Panc1 (cell line): Measurements from ENCODE around the gene LINGO1. TPM values are rescaled to one million over a fixed set of nuclear protein-coding genes. Genes with fewer than 3 reads are reported as not detected.

Experiments
- ATAC-seq: fragments of 200-7000 bp; cut with Tn5 transposase; 2 replicates; pipeline ENCODE4 v1.9.1; 2020; ENCODE audit warnings: mild to moderate bottlenecking, moderate library complexity
- BruUV-seq: library from RNA; stranded (reverse); fragments of 400-500 nt; replicated peaks from 2 replicates; lab custom pipeline; 2021; lab: Mats Ljungman, UMichigan
- CTCF ChIA-PET: fragments of 300-600 bp; sonication (Branson Sonifier 250); formaldehyde crosslinking; loops from one replicate; lab custom pipeline; 2022; ENCODE audit warnings: antibody characterized with exemption; lab: Charles Lee
- POLR2A ChIA-PET: fragments of 300-600 bp; sonication (Branson Sonifier 250); formaldehyde crosslinking; loops from one replicate; lab custom pipeline; 2022; ENCODE audit warnings: antibody characterized with exemption; lab: Charles Lee
- DNase-seq: peaks from one replicate; pipeline ENCODE4 v3.0.0-alpha.2; 2010; ENCODE audit warnings: low read depth, low spot score
- H3K27ac ChIP-seq: 2 replicates; pipeline ENCODE4 v1.5.1; 2011; ENCODE audit warnings: mild to moderate bottlenecking, low read length, inconsistent platforms
- H3K27me3 ChIP-seq: fragments of 200-500 bp; sonication (Bioruptor generic); 2 replicates; pipeline ENCODE4 v1.6.0; 2014; ENCODE audit warnings: low read length, inconsistent platforms; ENCODE audit not compliant: control insufficient read depth, insufficient read depth
- H3K36me3 ChIP-seq: fragments of 200-500 bp; sonication (Bioruptor generic); 2 replicates; pipeline ENCODE4 v1.5.1; 2014; ENCODE audit warnings: inconsistent platforms, mild to moderate bottlenecking, low read length, moderate library complexity; ENCODE audit not compliant: control insufficient read depth, insufficient read depth
- H3K4me1 ChIP-seq: 2 replicates; pipeline ENCODE4 v1.5.1; 2011; ENCODE audit warnings: inconsistent platforms, mild to moderate bottlenecking, low read length, moderate library complexity; ENCODE audit not compliant: control insufficient read depth, insufficient read depth
- H3K4me3 ChIP-seq, 2 experiments: 2 replicates each; pipeline ENCODE4 v1.5.1; 2011 to 2012; ENCODE audit warnings: low read depth in 2 of 2, low read length in 2 of 2, mild to moderate bottlenecking in 2 of 2, inconsistent platforms in 1 of 2, moderate library complexity in 1 of 2
- H3K9me3 ChIP-seq: fragments of 200-500 bp; sonication (Bioruptor generic); 2 replicates; pipeline ENCODE4 v1.5.1; 2014; ENCODE audit warnings: low read depth, mild to moderate bottlenecking, inconsistent platforms, low read length, moderate library complexity; ENCODE audit not compliant: control insufficient read depth, insufficient read depth
- POLR2AphosphoS5 ChIP-seq: IDR thresholded peaks from 2 replicates; pipeline ENCODE4 v1.6.1; 2012; ENCODE audit warnings: mild to moderate bottlenecking, low read depth, low read length, moderate library complexity
- SIN3A ChIP-seq: IDR thresholded peaks from 2 replicates; pipeline ENCODE4 v1.6.1; 2012; ENCODE audit warnings: low read depth, mild to moderate bottlenecking, low read length, moderate library complexity, borderline replicate concordance; ENCODE audit not compliant: insufficient read depth
- TCF7L2 ChIP-seq: IDR thresholded peaks from 2 replicates; pipeline ENCODE4 v1.6.1; 2011; ENCODE audit warnings: mild to moderate bottlenecking, low read depth, low read length, inconsistent platforms
- in situ Hi-C: cut with HindIII; loops from 2 replicates; pipeline ENCODE4 v1.10.0; 2016; ENCODE audit warnings: low sequenced_read_pairs, low pct_unique_long_range_greater_than_20kb
- intact Hi-C: fragments of 100-400 bp; cut with micrococcal nuclease; formaldehyde crosslinking; loops from one replicate; pipeline ENCODE4 v1.10.0; 2022; ENCODE audit not compliant: unreplicated experiment
- total RNA-seq: library from RNA; stranded (reverse); gene quantifications from one replicate; pipeline ENCODE4 v1.2.1, GENCODE V29; 2021; ENCODE audit not compliant: unreplicated experiment
- TF ChIP-seq, protein P1 (sequence below): fragments of 450-650 bp; IDR thresholded peaks from 2 replicates; pipeline ENCODE4 v1.5.1; 2017; ENCODE audit warnings: mild to moderate bottlenecking
- TF ChIP-seq, protein P2 (sequence below), 2 experiments: IDR thresholded peaks; 2 replicates each; pipeline ENCODE4 v1.6.1; 2011 to 2012; ENCODE audit warnings: low read depth in 2 of 2, control low read depth in 1 of 2, low read length in 1 of 2, mild to moderate bottlenecking in 1 of 2, moderate library complexity in 1 of 2; ENCODE audit not compliant: insufficient read depth in 1 of 2

Gene LINGO1
- total RNA-seq, 1 experiment from 2014 or later = 18.2 TPM

DNA sequence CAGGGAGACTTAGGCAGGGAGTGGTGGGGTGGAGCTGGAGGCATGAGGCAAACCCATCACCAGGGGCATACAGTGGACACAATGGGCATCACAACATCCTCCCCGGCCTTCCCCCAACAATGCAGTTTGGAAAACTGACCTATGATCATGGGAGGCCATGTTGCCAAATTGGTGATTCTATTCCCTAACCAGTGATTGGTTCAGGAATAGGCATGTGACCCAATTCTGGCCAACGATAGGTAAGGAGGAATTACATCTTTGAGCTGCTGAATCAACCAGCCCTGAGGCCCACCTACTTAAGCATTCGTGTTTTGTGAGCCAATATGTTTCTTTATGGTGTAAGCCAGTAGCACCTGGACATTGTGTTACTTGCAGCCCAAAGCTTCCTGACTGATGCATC is 40.0 kb downstream of the LINGO1 start:
- no peak for ATAC-seq
- Histone ChIP-seq H3K4me1 (peaks cover 9% of the 10 kb centered on the region; the same call in 1 of the 2 replicates), H3K27me3 (no peaks in the 10 kb centered on the region), H3K36me3 (no peaks in the 10 kb centered on the region), H3K9me3 (no peaks in the 10 kb centered on the region), H3K27ac (no peak overlapping the region), H3K4me3 (no peak overlapping the region)
- intact Hi-C loops (no loop called here), in situ Hi-C loops (no loop called here)
- CTCF ChIA-PET = no interaction called here
- no TSS peak for BruUV-seq
- POLR2A ChIA-PET = no interaction called here
- TF ChIP-seq, protein P1, sequence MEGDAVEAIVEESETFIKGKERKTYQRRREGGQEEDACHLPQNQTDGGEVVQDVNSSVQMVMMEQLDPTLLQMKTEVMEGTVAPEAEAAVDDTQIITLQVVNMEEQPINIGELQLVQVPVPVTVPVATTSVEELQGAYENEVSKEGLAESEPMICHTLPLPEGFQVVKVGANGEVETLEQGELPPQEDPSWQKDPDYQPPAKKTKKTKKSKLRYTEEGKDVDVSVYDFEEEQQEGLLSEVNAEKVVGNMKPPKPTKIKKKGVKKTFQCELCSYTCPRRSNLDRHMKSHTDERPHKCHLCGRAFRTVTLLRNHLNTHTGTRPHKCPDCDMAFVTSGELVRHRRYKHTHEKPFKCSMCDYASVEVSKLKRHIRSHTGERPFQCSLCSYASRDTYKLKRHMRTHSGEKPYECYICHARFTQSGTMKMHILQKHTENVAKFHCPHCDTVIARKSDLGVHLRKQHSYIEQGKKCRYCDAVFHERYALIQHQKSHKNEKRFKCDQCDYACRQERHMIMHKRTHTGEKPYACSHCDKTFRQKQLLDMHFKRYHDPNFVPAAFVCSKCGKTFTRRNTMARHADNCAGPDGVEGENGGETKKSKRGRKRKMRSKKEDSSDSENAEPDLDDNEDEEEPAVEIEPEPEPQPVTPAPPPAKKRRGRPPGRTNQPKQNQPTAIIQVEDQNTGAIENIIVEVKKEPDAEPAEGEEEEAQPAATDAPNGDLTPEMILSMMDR = no peak
- TF ChIP-seq TCF7L2 (no peak), SIN3A (no peak), POLR2AphosphoS5 (no peak)
- TF ChIP-seq, protein P2, sequence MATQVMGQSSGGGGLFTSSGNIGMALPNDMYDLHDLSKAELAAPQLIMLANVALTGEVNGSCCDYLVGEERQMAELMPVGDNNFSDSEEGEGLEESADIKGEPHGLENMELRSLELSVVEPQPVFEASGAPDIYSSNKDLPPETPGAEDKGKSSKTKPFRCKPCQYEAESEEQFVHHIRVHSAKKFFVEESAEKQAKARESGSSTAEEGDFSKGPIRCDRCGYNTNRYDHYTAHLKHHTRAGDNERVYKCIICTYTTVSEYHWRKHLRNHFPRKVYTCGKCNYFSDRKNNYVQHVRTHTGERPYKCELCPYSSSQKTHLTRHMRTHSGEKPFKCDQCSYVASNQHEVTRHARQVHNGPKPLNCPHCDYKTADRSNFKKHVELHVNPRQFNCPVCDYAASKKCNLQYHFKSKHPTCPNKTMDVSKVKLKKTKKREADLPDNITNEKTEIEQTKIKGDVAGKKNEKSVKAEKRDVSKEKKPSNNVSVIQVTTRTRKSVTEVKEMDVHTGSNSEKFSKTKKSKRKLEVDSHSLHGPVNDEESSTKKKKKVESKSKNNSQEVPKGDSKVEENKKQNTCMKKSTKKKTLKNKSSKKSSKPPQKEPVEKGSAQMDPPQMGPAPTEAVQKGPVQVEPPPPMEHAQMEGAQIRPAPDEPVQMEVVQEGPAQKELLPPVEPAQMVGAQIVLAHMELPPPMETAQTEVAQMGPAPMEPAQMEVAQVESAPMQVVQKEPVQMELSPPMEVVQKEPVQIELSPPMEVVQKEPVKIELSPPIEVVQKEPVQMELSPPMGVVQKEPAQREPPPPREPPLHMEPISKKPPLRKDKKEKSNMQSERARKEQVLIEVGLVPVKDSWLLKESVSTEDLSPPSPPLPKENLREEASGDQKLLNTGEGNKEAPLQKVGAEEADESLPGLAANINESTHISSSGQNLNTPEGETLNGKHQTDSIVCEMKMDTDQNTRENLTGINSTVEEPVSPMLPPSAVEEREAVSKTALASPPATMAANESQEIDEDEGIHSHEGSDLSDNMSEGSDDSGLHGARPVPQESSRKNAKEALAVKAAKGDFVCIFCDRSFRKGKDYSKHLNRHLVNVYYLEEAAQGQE (IDR thresholded peaks at IDR 0.05; ENCODE audit: insufficient read depth in 1 of 2, low read depth in 2 of 2, low read length in 1 of 2) = no peak
- no peak for DNase-seq

DNA sequence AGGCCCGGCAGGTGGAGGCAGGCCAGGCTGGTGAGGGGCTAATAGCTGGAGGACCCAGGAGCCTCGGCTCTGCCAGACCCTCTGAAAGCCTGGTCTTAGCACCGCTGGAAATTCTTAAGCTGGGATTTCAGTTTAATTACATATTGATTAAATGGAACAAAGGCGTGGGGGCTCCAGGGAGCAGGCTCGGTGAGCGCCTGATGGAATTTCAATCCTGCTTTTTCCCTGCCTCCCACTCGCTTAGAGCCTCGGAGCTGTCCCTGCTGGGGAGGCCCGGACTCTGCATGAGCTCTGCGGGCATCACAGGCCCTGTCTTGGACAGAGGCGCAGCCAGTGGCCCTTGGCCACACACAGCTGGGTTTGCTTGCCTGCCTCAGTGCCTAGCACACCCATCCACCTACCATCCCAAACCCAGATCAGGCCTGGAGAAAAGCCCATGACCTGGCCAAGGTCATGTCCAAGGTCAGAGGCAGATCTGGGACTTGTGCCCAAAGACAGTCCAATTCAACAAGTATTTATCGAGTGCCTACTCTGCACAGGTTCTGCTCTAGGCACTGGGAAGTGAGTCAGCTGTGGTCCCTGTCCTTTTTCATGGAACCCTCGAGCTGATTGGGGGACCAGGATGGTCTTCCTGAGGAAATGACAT is 40.6 kb downstream of the LINGO1 start:
- ATAC-seq = no peak
- CTCF ChIA-PET = interaction anchor here (0.6 to 0.9 kb wide), 2 partner anchors 26 to 43 kb away, joined by 3 to 8 read pairs; no protein-coding TSS in a partner anchor

More for the DNA sequence above, 40.6 kb downstream of the LINGO1 start:
- H3K36me3 ChIP-seq = no peaks in the 10 kb centered on the region
- in situ Hi-C loops (no loop called here), intact Hi-C loops (no loop called here)
- H3K27ac ChIP-seq = no peak overlapping the region
- no peak for TF ChIP-seq SIN3A
- TF ChIP-seq, protein P2 (IDR thresholded peaks at IDR 0.05; ENCODE audit: insufficient read depth in 1 of 2, low read depth in 2 of 2, low read length in 1 of 2) = no peak
- TF ChIP-seq, protein P1 = no peak
- no peak for TF ChIP-seq POLR2AphosphoS5
- TF ChIP-seq TCF7L2 = no peak
- BruUV-seq = no TSS peak
- H3K4me3 ChIP-seq = no peak overlapping the region
- no peak for DNase-seq
- no peaks in the 10 kb centered on the region for H3K27me3 ChIP-seq
- no peaks in the 10 kb centered on the region for H3K9me3 ChIP-seq
- peaks cover 9% of the 10 kb centered on the region; the same call in 1 of the 2 replicates for H3K4me1 ChIP-seq
- POLR2A ChIA-PET = no interaction called here
